Esophagus muscularis mucosa (tissue), 4 donors: ENCODE measurements around the gene MTUS2.

Experiments
- CTCF ChIP-seq, 3 experiments: fragments of 200-600 bp in 2 of 3; fragments of 450-650 bp in 1 of 3; sonication (generic) in 2 of 3; IDR thresholded peaks; one replicate each; pipeline ENCODE4 v1.5.1; 2017 to 2019; ENCODE audit warnings: antibody characterized with exemption in 3 of 3, mild to moderate bottlenecking in 2 of 3, moderate library complexity in 1 of 3
- EP300 ChIP-seq: sonication (generic); formaldehyde crosslinking; IDR thresholded peaks from one replicate; pipeline ENCODE4 v1.6.1; 2017; ENCODE audit warnings: antibody characterized with exemption
- POLR2A ChIP-seq: fragments of 450-650 bp; IDR thresholded peaks from one replicate; pipeline ENCODE4 v1.6.1; 2017; ENCODE audit warnings: antibody characterized with exemption, moderate library complexity, mild to moderate bottlenecking, low read depth

GRCh38 chr13:29456419-29456818 is 636.3 kb downstream of the MTUS2 start:
- TF ChIP-seq CTCF (IDR thresholded peaks at IDR 0.05), result no peak
- TF ChIP-seq POLR2A, result no peak
- TF ChIP-seq EP300, result no peak
